Adrenal gland (tissue), 12 donors: Measurements from ENCODE around the gene KLHL21. TPM values are rescaled to one million over a fixed set of nuclear protein-coding genes. Genes with fewer than 3 reads are reported as not detected.

Experiments
- DNase-seq, 7 donors: peaks; one replicate each; pipeline ENCODE4 v3.0.0-alpha.2; 2019 to 2020
- H3K27ac ChIP-seq, 5 donors: fragments of 200-600 bp; sonication (generic) in 4 of 5; 1 replicate in 3 of 5; 2 replicates in 2 of 5; pipeline versions ENCODE4 v1.5.1 to v1.8.0; 2016 to 2020; ENCODE audit warnings: mild to moderate bottlenecking in 1 of 5
- H3K27me3 ChIP-seq: fragments of 200-600 bp; 2 replicates; pipeline ENCODE4 v1.8.0; 2021
- H3K36me3 ChIP-seq, 2 donors: fragments of 200-600 bp; replicated peaks in 1 of 2; 1 replicate in 1 of 2; 2 replicates in 1 of 2; pipeline versions ENCODE4 v1.5.1 to v1.8.0; 2018 to 2022
- H3K4me1 ChIP-seq, 2 donors: fragments of 200-600 bp; replicated peaks in 1 of 2; 1 replicate in 1 of 2; 2 replicates in 1 of 2; pipeline versions ENCODE4 v1.5.1 to v1.8.0; 2018 to 2021
- H3K4me3 ChIP-seq, 4 donors: fragments of 200-600 bp; sonication (generic) in 3 of 4; one replicate each; pipeline ENCODE4 v1.5.1; 2016 to 2018
- H3K9me3 ChIP-seq, 3 donors: fragments of 200-600 bp; sonication (generic) in 1 of 3; replicated peaks in 1 of 3; 1 replicate in 2 of 3; 2 replicates in 1 of 3; pipeline versions ENCODE4 v1.5.1 to v1.8.0; 2016 to 2021
- CTCF ChIP-seq, 6 experiments: fragments of 450-650 bp in 4 of 6; fragments of 200-600 bp in 2 of 6; sonication (generic) in 1 of 6; IDR thresholded peaks; 1 replicate in 5 of 6; 2 replicates in 1 of 6; pipeline versions ENCODE4 v1.5.1 to v1.8.0; 2016 to 2021; ENCODE audit warnings: antibody characterized with exemption in 6 of 6, mild to moderate bottlenecking in 2 of 6, moderate library complexity in 1 of 6
- POLR2A ChIP-seq, 2 donors: fragments of 450-650 bp; IDR thresholded peaks; one replicate each; pipeline ENCODE4 v1.6.1; 2017; ENCODE audit warnings: antibody characterized with exemption in 2 of 2, mild to moderate bottlenecking in 2 of 2, moderate library complexity in 1 of 2
- WGBS, 4 donors: extraction: QIAGEN DNeasy Blood & Tissue Kit in 2 of 4; methylation state at CpG; one replicate each; pipeline versions ENCODE4 v1.1.5 to v1.1.7; 2013 to 2017; 5-methylcytosine and 5-hydroxymethylcytosine counted together
- intact Hi-C, 2 donors: fragments of 100-400 bp; cut with DNase I; formaldehyde crosslinking; loops; one replicate each; pipeline versions ENCODE4 v1.14.1 to v1.15.0; 2022 to 2023
- polyA plus RNA-seq, 3 donors: library from polyadenylated mRNA; stranded (reverse); fragments of 200-250 nt in 2 of 3; fragments of 350-450 nt in 1 of 3; fragmentation: Illumina TruSeq in 1 of 3; extraction: RNeasy Lipid Tissue Mini Kit (QIAGEN cat#74804) in 1 of 3; gene quantifications; one replicate each; pipeline ENCODE4 v1.2.3, GENCODE V29; 2013 to 2014
- total RNA-seq, 9 donors: library from RNA; depleted of rRNA in 4 of 9; stranded (reverse); fragments of >200 nt in 4 of 9; fragments of 120-200 nt in 1 of 9; fragmentation: NEBNext Ultra II Directional in 1 of 9; extraction: Animal tissue kit (Norgen Biotek cat#: 25700) in 1 of 9; gene quantifications; one replicate each; pipeline versions ENCODE4 v1.1.0 to v1.2.4, GENCODE V29; 2013 to 2023
- donor health status: healthy with polysubstance abuse.
- donor health status: Bipolar disorder and iron deficiency.
- donor health status: DM: yes; HTN: yes; CAD: no.
- donor health status: DM: no; HTN: no; CAD: no.
- donor health status: DM: no; HTN: no; CAD: no.
- donor health status: DM: yes; HTN: yes; CAD: no.

KLHL21 gene
- total and polyA plus RNA-seq, 12 donors = 11.7 to 108 (median 35.9) TPM

GRCh38 chr1:6613361-6614018 lies 10.8 kb upstream of the KLHL21 start, which contains the start of gene PHF13:
TSS of gene PHF13 (plus strand) at chr1:6613731. CDS start at chr1:6614067, 336 bp downstream.
- peak; percentile 44 to 45 for TF ChIP-seq POLR2A (IDR thresholded peaks at IDR 0.05)
- peak in 1 of 6 experiments; percentile 7 for TF ChIP-seq CTCF (IDR thresholded peaks at IDR 0.05)
- intact Hi-C loops = no loop called here
- Histone ChIP-seq H3K4me1 (peaks cover 10 to 23% of the 10 kb centered on the region in 2 donors), H3K27ac (peak within 1 kb of the TSS; percentile 81 to 99 (median 93)), H3K9me3 (no peaks in the 10 kb centered on the region), H3K27me3 (no peaks in the 10 kb centered on the region), H3K4me3 (peak within 1 kb of the TSS; percentile 73 to 98 (median 86)), H3K36me3 (peaks cover 0 to 6% of the 10 kb centered on the region in 2 donors)
- WGBS, 4 donors = 0 to 4% (median 0%) methylated on average over 5 to 84 of the region's 84 CpGs
- peak; percentile 99 to 100 (median 100) for DNase-seq

GRCh38 chr1:6612641-6613360 lies 10.1 kb upstream of the KLHL21 start:
- Histone ChIP-seq H3K4me3 (peak overlapping the region; percentile 13 to 86 (median 75)), H3K4me1 (peaks cover 10 to 23% of the 10 kb centered on the region in 2 donors), H3K27ac (peak overlapping the region; percentile 81 to 99 (median 93)), H3K9me3 (no peaks in the 10 kb centered on the region), H3K36me3 (peaks cover 0 to 4% of the 10 kb centered on the region in 2 donors), H3K27me3 (no peaks in the 10 kb centered on the region)
- peak; percentile 56 to 81 (median 62) for DNase-seq
- TF ChIP-seq CTCF (IDR thresholded peaks at IDR 0.05) = peak in 1 of 6 experiments; percentile 7
- peak in 1 of 2 donors; percentile 34 for TF ChIP-seq POLR2A (IDR thresholded peaks at IDR 0.05)
- intact Hi-C loops = no loop called here
- WGBS, 4 donors = 0 to 1% (median 1%) methylated on average over 16 to 67 of the region's 67 CpGs

- intact Hi-C loops = no loop called here
- Histone ChIP-seq H3K4me3 (peak overlapping the region in 2 of 4 donors; percentile 58 to 71), H3K27me3 (no peaks in the 10 kb centered on the region), H3K9me3 (no peaks in the 10 kb centered on the region), H3K36me3 (peaks cover 0 to 5% of the 10 kb centered on the region in 2 donors), H3K27ac (peak overlapping the region; percentile 80 to 99 (median 98)), H3K4me1 (peaks cover 27 to 33% of the 10 kb centered on the region in 2 donors)
- WGBS, 4 donors = 30 to 37% (median 31%) methylated on average over 18 to 19 of the region's 19 CpGs
- TF ChIP-seq POLR2A (IDR thresholded peaks at IDR 0.05) (no peak), CTCF (IDR thresholded peaks at IDR 0.05) (peak in 3 of 6 experiments; percentile 24 to 54 (median 32))
- peak; percentile 53 to 88 (median 63) for DNase-seq
Measured at GRCh38 chr1:6603915-6604558, 1.4 kb upstream of the KLHL21 start.
